GM21619 (cell line): ENCODE results near the gene RBBP7.

Experiments
- ATAC-seq: cut with Tn5 transposase; IDR thresholded peaks from one replicate; pipeline ENCODE4 v1.9.1; 2021; ENCODE audit not compliant: unreplicated experiment

Gene RBBP7

GRCh38 chrX:16867947-16868346 is 2.2 kb downstream of the RBBP7 start:
- no peak for ATAC-seq

GRCh38 chrX:16862829-16863228 is 7.3 kb downstream of the RBBP7 start:
- ATAC-seq = no peak

- no peak for ATAC-seq
These were observed 13.4 kb downstream of the RBBP7 start for GRCh38 chrX:16856744-16857143.

GRCh38 chrX:16856076-16856404 is 14.1 kb downstream of the RBBP7 start:
- ATAC-seq = peak; percentile 60

- ATAC-seq = peak; percentile 27
These were observed 14.6 kb downstream of the RBBP7 start for GRCh38 chrX:16855363-16856075.

- ATAC-seq = no peak
These were observed 16.6 kb downstream of the RBBP7 start for GRCh38 chrX:16853537-16853936.

GRCh38 chrX:16852617-16853179 is 17.5 kb downstream of the RBBP7 start:
- no peak for ATAC-seq

- ATAC-seq = no peak
These were observed 18.3 kb downstream of the RBBP7 start for GRCh38 chrX:16851827-16852226.

GRCh38 chrX:16851421-16851820 is 18.7 kb downstream of the RBBP7 start:
- no peak for ATAC-seq

- ATAC-seq = no peak
These were observed 21.6 kb downstream of the RBBP7 start for GRCh38 chrX:16848541-16848940.

GRCh38 chrX:16845686-16846085 is 24.5 kb downstream of the RBBP7 start:
- ATAC-seq = no peak

GRCh38 chrX:16843208-16843909 is 26.8 kb downstream of the RBBP7 start:
- no peak for ATAC-seq

- ATAC-seq = no peak
These were observed 27.5 kb downstream of the RBBP7 start for GRCh38 chrX:16842684-16843083.

- ATAC-seq = no peak
These were observed 30.2 kb downstream of the RBBP7 start for GRCh38 chrX:16839852-16840460.

GRCh38 chrX:16839219-16839851 is 30.8 kb downstream of the RBBP7 start:
- ATAC-seq = no peak

- no peak for ATAC-seq
These were observed 31.7 kb downstream of the RBBP7 start for GRCh38 chrX:16838202-16839066.

- ATAC-seq = no peak
These were observed 33.8 kb downstream of the RBBP7 start for GRCh38 chrX:16836371-16836770.

- ATAC-seq = no peak
These were observed 35.4 kb downstream of the RBBP7 start for GRCh38 chrX:16834806-16835205.

GRCh38 chrX:16832301-16832700 is 37.9 kb downstream of the RBBP7 start:
- no peak for ATAC-seq

GRCh38 chrX:16828124-16828908 is 41.8 kb downstream of the RBBP7 start:
- ATAC-seq = no peak
